Gastrocnemius medialis (tissue), 4 donors: ENCODE results near the gene PPP2R2B. TPM values are rescaled to one million over a fixed set of nuclear protein-coding genes. Genes with fewer than 3 reads are reported as not detected.

Source experiments
- ATAC-seq, 2 donors: fragments of 150-250 bp; one replicate each; pipeline ENCODE4 v1.9.1; 2016
- DNase-seq, 2 donors: peaks; one replicate each; pipeline ENCODE4 v3.0.0-alpha.2; 2019
- H3K27ac ChIP-seq, 4 donors: fragments of 200-600 bp; sonication (generic); 1 replicate in 1 of 4; 2 replicates in 3 of 4; pipeline ENCODE4 v1.5.1; 2016 to 2018; ENCODE audit warnings: mild to moderate bottlenecking in 2 of 4, moderate library complexity in 1 of 4
- H3K27me3 ChIP-seq, 3 donors: fragments of 200-600 bp; sonication (generic) in 2 of 3; 1 replicate in 1 of 3; 2 replicates in 2 of 3; pipeline versions ENCODE4 v1.5.1 to v1.6.0; 2016 to 2019; ENCODE audit warnings: mild to moderate bottlenecking in 1 of 3, moderate library complexity in 1 of 3
- H3K36me3 ChIP-seq, 2 donors: fragments of 200-600 bp; sonication (generic) in 1 of 2; one replicate each; pipeline ENCODE4 v1.5.1; 2017 to 2018
- H3K4me1 ChIP-seq, 2 donors: fragments of 200-600 bp; sonication (generic) in 1 of 2; one replicate each; pipeline ENCODE4 v1.5.1; 2016 to 2017; ENCODE audit warnings: mild to moderate bottlenecking in 2 of 2
- H3K4me3 ChIP-seq, 4 donors: fragments of 200-600 bp; sonication (generic) in 3 of 4; 1 replicate in 1 of 4; 2 replicates in 3 of 4; pipeline ENCODE4 v1.5.1; 2016 to 2019; ENCODE audit warnings: mild to moderate bottlenecking in 2 of 4
- H3K9me3 ChIP-seq, 3 donors: fragments of 200-600 bp; sonication (generic) in 2 of 3; 1 replicate in 1 of 3; 2 replicates in 2 of 3; pipeline ENCODE4 v1.5.1; 2016 to 2019
- CTCF ChIP-seq, 5 experiments: fragments of 450-650 bp in 3 of 5; fragments of 200-600 bp in 2 of 5; sonication (generic) in 2 of 5; IDR thresholded peaks in 4 of 5; conservative IDR thresholded peaks in 1 of 5; 1 replicate in 4 of 5; 2 replicates in 1 of 5; pipeline ENCODE4 v1.5.1; 2016 to 2019; ENCODE audit warnings: antibody characterized with exemption in 5 of 5, mild to moderate bottlenecking in 3 of 5, moderate library complexity in 3 of 5
- POLR2A ChIP-seq, 2 donors: fragments of 450-650 bp; IDR thresholded peaks; one replicate each; pipeline ENCODE4 v1.6.1; 2017; ENCODE audit warnings: antibody characterized with exemption in 2 of 2, mild to moderate bottlenecking in 2 of 2, moderate library complexity in 2 of 2
- in situ Hi-C, 4 donors: fragments of 200-750 bp; cut with MboI; loops; one replicate each; pipeline versions ENCODE4 v1.15.0 to v1.8.0; 2017; ENCODE audit warnings: low sequenced_read_pairs in 4 of 4
- intact Hi-C: fragments of 100-400 bp; cut with DNase I; formaldehyde crosslinking; loops from one replicate; pipeline ENCODE4 v1.15.1; 2023; ENCODE audit warnings: low total_unique reads
- total RNA-seq, 4 donors: library from RNA; depleted of rRNA; stranded (reverse); fragments of >200 nt; gene quantifications; one replicate each; pipeline versions ENCODE4 v1.1.0 to v1.2.3, GENCODE V29; 2016

PPP2R2B gene
- total RNA-seq, 4 donors from 2014 or later: 0.04 to 0.76 (median 0.19) TPM; not detected in 1

GRCh38 chr5:146745931-146746577, 132.5 kb downstream of the PPP2R2B start:
- H3K27me3 ChIP-seq: no peaks in the 10 kb centered on the region
- no peaks in the 10 kb centered on the region for H3K9me3 ChIP-seq
- H3K4me1 ChIP-seq: no peaks in the 10 kb centered on the region
- intact Hi-C loops: no loop called here
- H3K4me3 ChIP-seq: no peak overlapping the region
- H3K27ac ChIP-seq: no peak overlapping the region
- no peaks in the 10 kb centered on the region for H3K36me3 ChIP-seq
- in situ Hi-C loops: no loop called here
- ATAC-seq (no peak), DNase-seq (no peak)
- TF ChIP-seq POLR2A (IDR thresholded peaks at IDR 0.05) (no peak), CTCF (IDR thresholded peaks at IDR 0.05 in 4 of 5, conservative IDR thresholded peaks at IDR 0.05 in 1 of 5) (no peak)

- Histone ChIP-seq H3K36me3 (no peaks in the 10 kb centered on the region), H3K27ac (no peak overlapping the region), H3K4me3 (no peak overlapping the region), H3K9me3 (no peaks in the 10 kb centered on the region), H3K27me3 (no peaks in the 10 kb centered on the region), H3K4me1 (no peaks in the 10 kb centered on the region)
- DNase-seq: no peak
- TF ChIP-seq CTCF (IDR thresholded peaks at IDR 0.05 in 4 of 5, conservative IDR thresholded peaks at IDR 0.05 in 1 of 5): no peak
- TF ChIP-seq POLR2A (IDR thresholded peaks at IDR 0.05): no peak
- in situ Hi-C loops (no loop called here), intact Hi-C loops (no loop called here)
- ATAC-seq: no peak
Observed at GRCh38 chr5:146744068-146744745, 134.3 kb downstream of the PPP2R2B start.

- ATAC-seq: no peak
- in situ Hi-C loops (no loop called here), intact Hi-C loops (no loop called here)
- Histone ChIP-seq H3K9me3 (no peaks in the 10 kb centered on the region), H3K4me1 (no peaks in the 10 kb centered on the region), H3K27me3 (no peaks in the 10 kb centered on the region), H3K4me3 (no peak overlapping the region), H3K36me3 (no peaks in the 10 kb centered on the region), H3K27ac (no peak overlapping the region)
- DNase-seq: no peak
- TF ChIP-seq CTCF (IDR thresholded peaks at IDR 0.05 in 4 of 5, conservative IDR thresholded peaks at IDR 0.05 in 1 of 5) (no peak), POLR2A (IDR thresholded peaks at IDR 0.05) (no peak)
Observed at GRCh38 chr5:146734936-146735577, 143.5 kb downstream of the PPP2R2B start.

DNA sequence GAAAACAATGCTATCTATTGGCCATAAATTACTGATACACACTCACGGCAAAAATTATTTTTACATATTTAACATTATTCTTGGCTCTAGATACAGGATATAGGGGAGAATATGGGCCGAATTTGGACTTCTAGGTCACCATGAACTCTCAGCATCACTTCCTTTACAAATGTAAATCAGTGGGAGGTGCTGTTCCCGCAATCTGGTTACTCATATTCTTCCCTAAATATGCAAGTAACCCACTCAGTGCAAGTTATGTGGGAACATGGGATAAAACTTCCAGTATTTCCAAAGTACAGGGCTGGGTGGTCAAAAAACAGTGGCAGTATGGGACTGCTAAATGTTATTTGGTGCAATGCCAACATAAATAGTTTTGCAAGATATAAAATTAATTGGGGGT, 145.6 kb downstream of the PPP2R2B start:
- ATAC-seq (no peak), DNase-seq (no peak)
- in situ Hi-C loops (no loop called here), intact Hi-C loops (no loop called here)
- no peaks in the 10 kb centered on the region for H3K9me3 ChIP-seq
- H3K4me1 ChIP-seq: no peaks in the 10 kb centered on the region
- no peak overlapping the region for H3K4me3 ChIP-seq
- H3K36me3 ChIP-seq: no peaks in the 10 kb centered on the region
- no peak overlapping the region for H3K27ac ChIP-seq
- TF ChIP-seq POLR2A (IDR thresholded peaks at IDR 0.05) (no peak), CTCF (IDR thresholded peaks at IDR 0.05 in 4 of 5, conservative IDR thresholded peaks at IDR 0.05 in 1 of 5) (no peak)
- H3K27me3 ChIP-seq: no peaks in the 10 kb centered on the region
